B cell (primary cell): ENCODE measurements around the gene PKM. TPM values are rescaled to one million over a fixed set of nuclear protein-coding genes. Genes with fewer than 3 reads are reported as not detected.

Experiments
- ATAC-seq: fragments of 200-7000 bp; cut with Tn5 transposase; one replicate; pipeline ENCODE4 v1.10.0; 2021; ENCODE audit warnings: low read depth, mild to moderate bottlenecking, moderate number of reproducible peaks, moderate library complexity
- CTCF ChIA-PET: fragments of 350-600 bp; sonication (Branson Sonifier 250); formaldehyde crosslinking; loops from one replicate; lab custom pipeline; 2021; ENCODE audit warnings: antibody characterized with exemption, inconsistent platforms; lab: Charles Lee
- POLR2A ChIA-PET: fragments of 350-600 bp; sonication (Branson Sonifier 250); formaldehyde crosslinking; loops from one replicate; lab custom pipeline; 2021; ENCODE audit warnings: antibody characterized with exemption; lab: Charles Lee
- DNase-seq: peaks from one replicate; pipeline ENCODE4 v3.0.0; 2013
- H2AFZ ChIP-seq: 2 replicates; pipeline ENCODE4 v1.6.1; 2012; ENCODE audit warnings: mild to moderate bottlenecking, low read depth, low read length; ENCODE audit not compliant: insufficient read depth, poor library complexity, severe bottlenecking
- H3K27ac ChIP-seq, 2 donors: 1 replicate in 1 of 2; 2 replicates in 1 of 2; pipeline ENCODE4 v1.5.1; 2012 to 2013; ENCODE audit warnings: low read length in 2 of 2, mild to moderate bottlenecking in 2 of 2, moderate library complexity in 1 of 2
- H3K27me3 ChIP-seq, 4 experiments: fragments of 200-600 bp in 1 of 4; sonication (generic) in 1 of 4; replicated peaks in 1 of 4; 1 replicate in 2 of 4; 2 replicates in 2 of 4; pipeline versions ENCODE4 v1.6.1 to v1.7.0; 2013 to 2016; ENCODE audit warnings: low read length in 3 of 4, mild to moderate bottlenecking in 2 of 4, mixed read lengths in 1 of 4, moderate library complexity in 1 of 4; ENCODE audit not compliant: insufficient read depth in 4 of 4, control insufficient read depth in 3 of 4; ENCODE audit errors: control extremely low read depth in 1 of 4
- H3K36me3 ChIP-seq, 2 experiments: replicated peaks in 1 of 2; 1 replicate in 1 of 2; 2 replicates in 1 of 2; pipeline versions ENCODE4 v1.6.1 to v1.7.1; 2013; ENCODE audit warnings: low read length in 1 of 2; ENCODE audit not compliant: insufficient read depth in 2 of 2, control insufficient read depth in 1 of 2; ENCODE audit errors: control extremely low read depth in 1 of 2, extremely low read depth in 1 of 2
- H3K4me1 ChIP-seq, 2 donors: fragments of 200-600 bp in 1 of 2; sonication (generic) in 1 of 2; 1 replicate in 1 of 2; 2 replicates in 1 of 2; pipeline versions ENCODE4 v1.5.1 to v1.6.1; 2013 to 2017; ENCODE audit warnings: low read length in 2 of 2; ENCODE audit not compliant: control insufficient read depth in 2 of 2, insufficient read depth in 2 of 2
- H3K4me2 ChIP-seq: replicated peaks from 2 replicates; pipeline ENCODE3; 2012; ENCODE audit warnings: mild to moderate bottlenecking, low read depth, low read length; ENCODE audit not compliant: poor library complexity, severe bottlenecking
- H3K4me3 ChIP-seq, 5 experiments: fragments of 200-600 bp in 1 of 5; sonication (generic) in 1 of 5; 1 replicate in 3 of 5; 2 replicates in 2 of 5; pipeline versions ENCODE4 v1.5.1 to v1.7.0; 2011 to 2016; ENCODE audit warnings: low read length in 4 of 5, mild to moderate bottlenecking in 4 of 5, low read depth in 2 of 5, control low read depth in 1 of 5, moderate library complexity in 1 of 5; ENCODE audit not compliant: insufficient read depth in 1 of 5; ENCODE audit errors: control extremely low read depth in 1 of 5, extremely low read depth in 1 of 5
- H3K79me2 ChIP-seq: fragments of 200-600 bp; sonication (generic); one replicate; pipeline ENCODE4 v1.6.0; 2016; ENCODE audit warnings: low read length; ENCODE audit not compliant: control insufficient read depth, insufficient read depth
- H3K9ac ChIP-seq: fragments of 200-600 bp; sonication (generic); 2 replicates; pipeline ENCODE4 v1.6.1; 2017; ENCODE audit warnings: mild to moderate bottlenecking, low read length, moderate library complexity
- H3K9me3 ChIP-seq, 3 donors: one replicate each; pipeline versions ENCODE4 v1.6.1 to v1.7.1; 2013; ENCODE audit warnings: low read length in 2 of 3; ENCODE audit not compliant: control insufficient read depth in 2 of 3, insufficient read depth in 1 of 3; ENCODE audit errors: control extremely low read depth in 1 of 3
- H4K20me1 ChIP-seq: 2 replicates; pipeline ENCODE4 v1.6.0; 2012; ENCODE audit warnings: mild to moderate bottlenecking, low read length; ENCODE audit not compliant: insufficient read depth, control insufficient read depth, poor library complexity, severe bottlenecking
- H3K27ac Mint-ChIP-seq: one replicate; pipeline ENCODE4 v1.8.0; 2021; ENCODE audit warnings: mixed read lengths
- H3K27me3 Mint-ChIP-seq: one replicate; pipeline ENCODE4 v1.8.0; 2021; ENCODE audit warnings: mixed read lengths
- H3K4me1 Mint-ChIP-seq: one replicate; pipeline ENCODE4 v1.8.0; 2021; ENCODE audit warnings: mixed read lengths
- H3K4me3 Mint-ChIP-seq: one replicate; pipeline ENCODE4 v1.8.0; 2021; ENCODE audit warnings: mixed read lengths
- H3K9me3 Mint-ChIP-seq: one replicate; pipeline ENCODE4 v1.8.0; 2022; ENCODE audit warnings: mixed read lengths; ENCODE audit not compliant: insufficient read depth
- EZH2 ChIP-seq: IDR thresholded peaks from 2 replicates; pipeline ENCODE4 v1.6.1; 2012; ENCODE audit warnings: borderline replicate concordance, low read depth, mild to moderate bottlenecking, moderate library complexity, low read length; ENCODE audit not compliant: insufficient read depth, poor library complexity, severe bottlenecking
- WGBS: methylation state at CpG from one replicate; pipeline ENCODE4 v1.1.5; 2013; ENCODE audit warnings: missing lambda C conversion rate; ENCODE audit not compliant: insufficient coverage; 5-methylcytosine and 5-hydroxymethylcytosine counted together
- intact Hi-C: fragments of 100-400 bp; cut with micrococcal nuclease; formaldehyde crosslinking; loops from one replicate; pipeline ENCODE4 v1.10.0; 2022
- polyA plus RNA-seq: library from polyadenylated mRNA; depleted of rRNA; stranded (reverse); fragments of >200 nt; gene quantifications from 2 replicates; pipeline ENCODE4 v1.2.3, GENCODE V29; 2012
- total RNA-seq, 2 donors: library from RNA; stranded (reverse); fragments of 120-200 nt in 1 of 2; gene quantifications; 1 replicate in 1 of 2; 2 replicates in 1 of 2; pipeline versions ENCODE4 v1.2.3 to v1.2.4, GENCODE V29; 2013 to 2022
- TF ChIP-seq, protein P1 (sequence below): fragments of 200-600 bp; IDR thresholded peaks from one replicate; pipeline ENCODE4 v1.8.0; 2022; ENCODE audit warnings: antibody characterized with exemption, mild to moderate bottlenecking

Gene PKM
- total and polyA plus RNA-seq, 2 donors (not counting 1 experiment from before 2014, with no cell fraction given): 179 to 323 TPM

DNA sequence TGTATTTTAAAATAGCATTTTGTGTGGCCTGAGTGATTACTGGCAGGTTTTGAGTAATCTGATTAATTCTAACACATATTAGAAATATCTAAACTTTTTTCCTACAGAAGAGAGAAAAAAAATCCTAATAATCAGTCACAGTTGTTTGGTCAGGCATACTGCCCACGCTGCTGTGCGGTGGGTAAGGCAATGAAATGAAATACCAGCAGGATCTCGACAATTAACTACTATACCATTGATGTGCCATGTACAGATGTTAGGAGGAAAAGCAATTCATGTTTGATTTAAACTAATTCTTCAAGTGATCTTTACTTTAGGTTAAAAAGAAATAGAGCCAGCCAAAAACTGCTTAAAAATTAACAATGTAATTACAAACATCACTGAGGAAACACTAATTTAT lies 38.6 kb downstream of the PKM start:
- Histone ChIP-seq H2AFZ (no peak overlapping the region), H4K20me1 (no peaks in the 10 kb centered on the region), H3K79me2 (no peaks in the 10 kb centered on the region), H3K4me3 (no peak overlapping the region), H3K27ac (no peak overlapping the region), H3K4me1 (peaks cover 6 to 10% of the 10 kb centered on the region in 2 donors), H3K9me3 (no peaks in the 10 kb centered on the region), H3K36me3 (no peaks in the 10 kb centered on the region), H3K9ac (no peak overlapping the region), H3K4me2 (no peak overlapping the region), H3K27me3 (peaks cover 0 to 26% (median 6%) of the 10 kb centered on the region in 4 experiments)
- intact Hi-C loops: no loop called here
- TF ChIP-seq, protein P1, sequence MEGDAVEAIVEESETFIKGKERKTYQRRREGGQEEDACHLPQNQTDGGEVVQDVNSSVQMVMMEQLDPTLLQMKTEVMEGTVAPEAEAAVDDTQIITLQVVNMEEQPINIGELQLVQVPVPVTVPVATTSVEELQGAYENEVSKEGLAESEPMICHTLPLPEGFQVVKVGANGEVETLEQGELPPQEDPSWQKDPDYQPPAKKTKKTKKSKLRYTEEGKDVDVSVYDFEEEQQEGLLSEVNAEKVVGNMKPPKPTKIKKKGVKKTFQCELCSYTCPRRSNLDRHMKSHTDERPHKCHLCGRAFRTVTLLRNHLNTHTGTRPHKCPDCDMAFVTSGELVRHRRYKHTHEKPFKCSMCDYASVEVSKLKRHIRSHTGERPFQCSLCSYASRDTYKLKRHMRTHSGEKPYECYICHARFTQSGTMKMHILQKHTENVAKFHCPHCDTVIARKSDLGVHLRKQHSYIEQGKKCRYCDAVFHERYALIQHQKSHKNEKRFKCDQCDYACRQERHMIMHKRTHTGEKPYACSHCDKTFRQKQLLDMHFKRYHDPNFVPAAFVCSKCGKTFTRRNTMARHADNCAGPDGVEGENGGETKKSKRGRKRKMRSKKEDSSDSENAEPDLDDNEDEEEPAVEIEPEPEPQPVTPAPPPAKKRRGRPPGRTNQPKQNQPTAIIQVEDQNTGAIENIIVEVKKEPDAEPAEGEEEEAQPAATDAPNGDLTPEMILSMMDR: no peak
- TF ChIP-seq EZH2: no peak
- CTCF ChIA-PET: interaction anchor here (9.5 kb wide), 1 partner anchor 94 kb away, joined by 137 read pairs; no protein-coding TSS in a partner anchor
- no peak for ATAC-seq
- no peak for DNase-seq
- POLR2A ChIA-PET: no interaction called here
- Mint-ChIP-seq H3K4me1 (peaks cover 8% of the 10 kb centered on the region), H3K27me3 (peaks cover 35% of the 10 kb centered on the region), H3K9me3 (no peaks in the 10 kb centered on the region), H3K27ac (no peak overlapping the region), H3K4me3 (no peak overlapping the region)
- WGBS: no CpG with 5 or more reads among the region's 3 CpGs

DNA sequence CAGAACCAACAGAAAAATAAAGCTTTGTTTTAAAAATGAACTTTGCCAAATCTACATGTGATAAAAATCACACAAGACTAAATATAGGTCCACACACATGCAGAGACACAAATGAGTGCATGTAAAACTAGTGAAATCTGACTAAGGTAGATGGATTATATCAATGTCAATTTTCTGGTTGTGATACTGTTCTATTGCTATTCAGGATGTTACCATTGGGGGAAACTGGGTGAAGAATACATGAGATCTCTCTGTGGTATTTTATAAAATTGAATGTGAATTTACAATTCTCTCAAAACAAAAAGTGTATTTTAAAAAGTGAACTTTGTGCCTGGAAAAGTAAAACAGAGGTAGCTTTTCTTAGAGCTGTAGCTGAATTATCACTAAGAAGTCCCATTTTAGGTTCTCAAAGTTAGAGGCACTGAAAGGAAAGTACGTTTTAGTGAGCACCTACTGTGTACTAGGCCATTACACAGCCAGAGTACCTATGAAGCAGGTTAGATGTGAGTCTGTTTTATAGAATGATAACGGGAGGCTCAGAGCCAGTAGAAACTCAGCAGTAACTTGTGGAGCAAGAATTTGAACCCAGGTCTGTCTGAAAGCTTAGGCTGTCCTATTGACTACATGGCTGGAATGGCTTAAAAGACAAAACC lies 41.6 kb downstream of the PKM start:
- ChIA-PET POLR2A (no interaction called here), CTCF (interaction anchor here (0.6 kb wide), 1 partner anchor 36 kb away, joined by 4 read pairs; no protein-coding TSS in a partner anchor)
- no peak overlapping the region for H3K27ac Mint-ChIP-seq
- TF ChIP-seq, protein P1: no peak
- no peak for TF ChIP-seq EZH2
- ATAC-seq: no peak
- intact Hi-C loops: no loop called here
- no peaks in the 10 kb centered on the region for H3K9me3 ChIP-seq
- WGBS: 100% methylated on average over 1 of the region's 2 CpGs
- H3K4me1 ChIP-seq: no peaks in the 10 kb centered on the region
- no peak overlapping the region for H3K27ac ChIP-seq
- peaks cover 0 to 14% (median 10%) of the 10 kb centered on the region in 4 experiments for H3K27me3 ChIP-seq
- H3K4me3 ChIP-seq: no peak overlapping the region
- H3K9ac ChIP-seq: no peak overlapping the region
- H3K79me2 ChIP-seq: no peaks in the 10 kb centered on the region
- H3K4me1 Mint-ChIP-seq: no peaks in the 10 kb centered on the region
- H3K36me3 ChIP-seq: no peaks in the 10 kb centered on the region
- no peak for DNase-seq
- no peaks in the 10 kb centered on the region for H4K20me1 ChIP-seq
- no peaks in the 10 kb centered on the region for H3K9me3 Mint-ChIP-seq
- H2AFZ ChIP-seq: no peak overlapping the region
- peaks cover 32% of the 10 kb centered on the region for H3K27me3 Mint-ChIP-seq
- H3K4me2 ChIP-seq: no peak overlapping the region
- H3K4me3 Mint-ChIP-seq: no peak overlapping the region
